Measurements from ENCODE around the gene MUC5B. TPM values are rescaled to one million over a fixed set of nuclear protein-coding genes. Genes with fewer than 3 reads are reported as not detected.
"Not testable (repeated sequence)": the region's sequence is repeated elsewhere in the genome, so short reads cannot be mapped to it uniquely, and the experiment has no call there.

The MUC5B gene
- total RNA-seq (2014; rRNA removed; shearing (Covaris generic)) (not detected in 2 replicates), polyA plus RNA-seq (2016; fragmentation: Nextera tagmentation; extraction: Ambion mirVana) (not detected in 2 replicates)

- Histone ChIP-seq H3K9me2 (ENCODE audit: insufficient read depth) (no peaks in the 10 kb centered on the region), H4K20me1 (ENCODE audit: insufficient read depth) (no peaks in the 10 kb centered on the region), H3F3A (ENCODE audit: insufficient read depth) (no peaks in the 10 kb centered on the region), H3K4me2 (ENCODE audit: unreplicated experiment) (no peak within 1 kb of the TSS), H3K27me3 (replicated peaks; ENCODE audit: insufficient read depth) (peaks cover 11% of the 10 kb centered on the region; the same call in 1 of the 2 replicates), H3K36me3 (ENCODE audit: low read depth) (no peaks in the 10 kb centered on the region), H3K4me3 (no peak within 1 kb of the TSS), H3K4me1 (ENCODE audit: insufficient read depth) (no peaks in the 10 kb centered on the region), H3K27ac (no peak within 1 kb of the TSS), H3K9me3 (ENCODE audit: low read depth) (no peaks in the 10 kb centered on the region), H2AFZ (no peak within 1 kb of the TSS), H3K79me2 (ENCODE audit: insufficient read depth) (no peaks in the 10 kb centered on the region), H3K9ac (no peak within 1 kb of the TSS)
- no peak for DNase-seq
- WGBS, 2 experiments (ENCODE audit: low coverage in 1 of 2, low lambda C conversion rate in 2 of 2, missing lambda C conversion rate in 2 of 2) = 42 to 49% methylated on average over 13 to 33 of the region's 36 CpGs
- in situ Hi-C loops (cut with MboI) = no loop called here
- TF ChIP-seq EZH2phosphoT487 (IDR thresholded peaks at IDR 0.05; ENCODE audit: insufficient read depth, low read depth) (no peak), EZH2 (IDR thresholded peaks at IDR 0.05; ENCODE audit: insufficient read depth, poor library complexity, severe bottlenecking) (no peak)
Measured at GRCh38 chr11:1222491-1223345, at the start of gene MUC5B. Gene MUC5B (plus strand): TSS chr11:1223066. CDS start chr11:1223124, 58 bp downstream.

- H4K20me1 ChIP-seq (ENCODE audit: insufficient read depth); in situ Hi-C loops (cut with MboI); DNase-seq; H3K9me3 ChIP-seq (ENCODE audit: low read depth); H3K79me2 ChIP-seq (ENCODE audit: insufficient read depth); H3K9me2 ChIP-seq (ENCODE audit: insufficient read depth); H3K4me1 ChIP-seq (ENCODE audit: insufficient read depth); H2AFZ ChIP-seq; H3F3A ChIP-seq (ENCODE audit: insufficient read depth); H3K36me3 ChIP-seq (ENCODE audit: low read depth); H3K27me3 ChIP-seq (replicated peaks; ENCODE audit: insufficient read depth); H3K9ac ChIP-seq; H3K4me3 ChIP-seq; H3K4me2 ChIP-seq (ENCODE audit: unreplicated experiment); H3K27ac ChIP-seq: not testable (repeated sequence)
- 90 to 96% methylated on average over 2 to 3 of the region's 3 CpGs for WGBS, 2 experiments (ENCODE audit: low coverage in 1 of 2, low lambda C conversion rate in 2 of 2, missing lambda C conversion rate in 2 of 2)
Measured at GRCh38 chr11:1173396-1173795, 49.5 kb upstream of the MUC5B start.

GRCh38 chr11:1174441-1175370, 48.2 kb upstream of the MUC5B start:
- no peak for TF ChIP-seq EZH2 (IDR thresholded peaks at IDR 0.05; ENCODE audit: insufficient read depth, poor library complexity, severe bottlenecking)
- no peak for TF ChIP-seq EZH2phosphoT487 (IDR thresholded peaks at IDR 0.05; ENCODE audit: insufficient read depth, low read depth)
- Histone ChIP-seq H3K27me3 (replicated peaks; ENCODE audit: insufficient read depth) (no peaks in the 10 kb centered on the region), H3K9me2 (ENCODE audit: insufficient read depth) (no peaks in the 10 kb centered on the region), H3K9me3 (ENCODE audit: low read depth) (no peaks in the 10 kb centered on the region), H2AFZ (no peak overlapping the region), H3K36me3 (ENCODE audit: low read depth) (no peaks in the 10 kb centered on the region), H3K4me2 (ENCODE audit: unreplicated experiment) (no peak overlapping the region), H4K20me1 (ENCODE audit: insufficient read depth) (no peaks in the 10 kb centered on the region), H3K4me3 (no peak overlapping the region), H3K4me1 (ENCODE audit: insufficient read depth) (no peaks in the 10 kb centered on the region), H3K9ac (no peak overlapping the region), H3K79me2 (ENCODE audit: insufficient read depth) (no peaks in the 10 kb centered on the region), H3K27ac (no peak overlapping the region), H3F3A (ENCODE audit: insufficient read depth) (no peaks in the 10 kb centered on the region)
- 88 to 89% methylated on average over 34 to 36 of the region's 39 CpGs for WGBS, 2 experiments (ENCODE audit: low coverage in 1 of 2, low lambda C conversion rate in 2 of 2, missing lambda C conversion rate in 2 of 2)
- no peak for DNase-seq
- in situ Hi-C loops (cut with MboI) = no loop called here

- no peaks in the 10 kb centered on the region for H3K4me1 ChIP-seq (ENCODE audit: insufficient read depth)
- no peaks in the 10 kb centered on the region for H3F3A ChIP-seq (ENCODE audit: insufficient read depth)
- no peaks in the 10 kb centered on the region for H3K9me2 ChIP-seq (ENCODE audit: insufficient read depth)
- in situ Hi-C loops (cut with MboI) = no loop called here
- no peak overlapping the region for H3K9ac ChIP-seq
- no peaks in the 10 kb centered on the region for H3K36me3 ChIP-seq (ENCODE audit: low read depth)
- no peaks in the 10 kb centered on the region for H4K20me1 ChIP-seq (ENCODE audit: insufficient read depth)
- 59 to 67% methylated on average over 17 to 22 of the region's 22 CpGs for WGBS, 2 experiments (ENCODE audit: low coverage in 1 of 2, low lambda C conversion rate in 2 of 2, missing lambda C conversion rate in 2 of 2)
- no peak overlapping the region for H2AFZ ChIP-seq
- no peaks in the 10 kb centered on the region for H3K9me3 ChIP-seq (ENCODE audit: low read depth)
- no peak overlapping the region for H3K4me2 ChIP-seq (ENCODE audit: unreplicated experiment)
- H3K27ac ChIP-seq = no peak overlapping the region
- no peak for DNase-seq
- no peak overlapping the region for H3K4me3 ChIP-seq
- no peaks in the 10 kb centered on the region for H3K79me2 ChIP-seq (ENCODE audit: insufficient read depth)
- no peaks in the 10 kb centered on the region for H3K27me3 ChIP-seq (replicated peaks; ENCODE audit: insufficient read depth)
- TF ChIP-seq EZH2phosphoT487 (IDR thresholded peaks at IDR 0.05; ENCODE audit: insufficient read depth, low read depth) = no peak
- no peak for TF ChIP-seq EZH2 (IDR thresholded peaks at IDR 0.05; ENCODE audit: insufficient read depth, poor library complexity, severe bottlenecking)
Measured at GRCh38 chr11:1175461-1176223, 47.2 kb upstream of the MUC5B start.
